IgD-negative memory B cell (primary cell): Measurements from ENCODE around the gene C2orf49. TPM values are rescaled to one million over a fixed set of nuclear protein-coding genes. Genes with fewer than 3 reads are reported as not detected.

Source experiments
- H3K27ac Mint-ChIP-seq, 3 donors: one replicate each; pipeline ENCODE4 v1.8.0; 2020 to 2022; ENCODE audit warnings: mild to moderate bottlenecking in 3 of 3, mixed read lengths in 3 of 3, moderate library complexity in 1 of 3
- H3K27me3 Mint-ChIP-seq: one replicate; pipeline ENCODE4 v1.8.0; 2021; ENCODE audit warnings: mixed read lengths
- H3K36me3 Mint-ChIP-seq: one replicate; pipeline ENCODE4 v1.8.0; 2020; ENCODE audit warnings: mild to moderate bottlenecking, mixed read lengths
- H3K4me1 Mint-ChIP-seq, 3 donors: one replicate each; pipeline ENCODE4 v1.8.0; 2020 to 2022; ENCODE audit warnings: mixed read lengths in 3 of 3, mild to moderate bottlenecking in 1 of 3
- H3K4me3 Mint-ChIP-seq, 4 donors: one replicate each; pipeline ENCODE4 v1.8.0; 2020 to 2022; ENCODE audit warnings: mild to moderate bottlenecking in 4 of 4, mixed read lengths in 4 of 4, moderate library complexity in 3 of 4
- H3K9me3 Mint-ChIP-seq, 3 donors: one replicate each; pipeline ENCODE4 v1.8.0; 2020 to 2021; ENCODE audit warnings: mixed read lengths in 3 of 3, mild to moderate bottlenecking in 1 of 3
- polyA plus RNA-seq: library from polyadenylated mRNA; unstranded; fragments of 300-500 nt; fragmentation: Illumina TruSeq; gene quantifications from one replicate; pipeline ENCODE4 v1.2.3, GENCODE V29; 2021

The C2orf49 gene
- 11.3 TPM for polyA plus RNA-seq

GRCh38 chr2:105337122-105338019, at the start of gene C2orf49:
Gene C2orf49 (plus strand): TSS chr2:105337540. CDS start chr2:105337588, 48 bp downstream.
- no peaks in the 10 kb centered on the region for H3K9me3 Mint-ChIP-seq
- H3K36me3 Mint-ChIP-seq, result no peaks in the 10 kb centered on the region
- peak within 1 kb of the TSS; percentile 96 to 100 (median 98) for H3K4me3 Mint-ChIP-seq
- peak within 1 kb of the TSS; percentile 98 to 100 (median 100) for H3K27ac Mint-ChIP-seq
- peaks cover 20 to 23% (median 22%) of the 10 kb centered on the region in 3 donors for H3K4me1 Mint-ChIP-seq
- H3K27me3 Mint-ChIP-seq, result no peaks in the 10 kb centered on the region

- Mint-ChIP-seq H3K36me3 (peaks cover 4% of the 10 kb centered on the region), H3K27me3 (no peaks in the 10 kb centered on the region), H3K4me1 (peaks cover 0 to 3% (median 0%) of the 10 kb centered on the region in 3 donors), H3K27ac (peak overlapping the region in 2 of 3 donors; percentile 46 to 65), H3K4me3 (no peak overlapping the region), H3K9me3 (no peaks in the 10 kb centered on the region)
Measured at GRCh38 chr2:105287692-105288091, 49.6 kb upstream of the C2orf49 start.

DNA sequence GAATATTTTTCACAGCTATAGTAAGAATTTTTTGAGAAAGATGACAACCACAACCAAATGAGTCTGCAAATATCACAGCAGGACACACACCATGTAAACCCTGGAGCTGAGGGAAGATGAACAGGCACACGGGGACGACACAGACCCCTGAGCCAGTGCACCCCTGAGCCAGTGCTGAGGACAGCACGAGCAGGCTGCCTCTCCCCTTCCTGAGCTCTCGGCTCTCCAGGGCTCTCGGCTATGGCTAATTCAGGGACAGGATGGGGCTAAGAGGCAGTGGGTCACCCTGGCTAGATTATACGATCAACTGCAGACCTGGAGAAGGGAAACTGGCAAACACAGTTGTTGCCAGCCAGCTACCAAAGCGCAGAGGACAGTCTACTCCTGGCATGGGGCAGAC, 49.2 kb upstream of the C2orf49 start:
- no peaks in the 10 kb centered on the region for H3K9me3 Mint-ChIP-seq
- peaks cover 0 to 3% (median 0%) of the 10 kb centered on the region in 3 donors for H3K4me1 Mint-ChIP-seq
- peak overlapping the region in 1 of 3 donors; percentile 46 for H3K27ac Mint-ChIP-seq
- no peaks in the 10 kb centered on the region for H3K27me3 Mint-ChIP-seq
- H3K4me3 Mint-ChIP-seq, result no peak overlapping the region
- H3K36me3 Mint-ChIP-seq, result peaks cover 4% of the 10 kb centered on the region

GRCh38 chr2:105290981-105291660, 46.2 kb upstream of the C2orf49 start:
- H3K27ac Mint-ChIP-seq, result no peak overlapping the region
- H3K9me3 Mint-ChIP-seq, result no peaks in the 10 kb centered on the region
- no peaks in the 10 kb centered on the region for H3K27me3 Mint-ChIP-seq
- no peak overlapping the region for H3K4me3 Mint-ChIP-seq
- H3K4me1 Mint-ChIP-seq, result peaks cover 0 to 5% (median 0%) of the 10 kb centered on the region in 3 donors
- H3K36me3 Mint-ChIP-seq, result peaks cover 4% of the 10 kb centered on the region

- Mint-ChIP-seq H3K9me3 (no peaks in the 10 kb centered on the region), H3K27ac (peak overlapping the region in 1 of 3 donors; percentile 6), H3K4me1 (peaks cover 0 to 5% (median 0%) of the 10 kb centered on the region in 3 donors), H3K36me3 (peaks cover 4% of the 10 kb centered on the region), H3K4me3 (no peak overlapping the region), H3K27me3 (no peaks in the 10 kb centered on the region)
Measured at GRCh38 chr2:105291981-105292380, 45.4 kb upstream of the C2orf49 start.

DNA sequence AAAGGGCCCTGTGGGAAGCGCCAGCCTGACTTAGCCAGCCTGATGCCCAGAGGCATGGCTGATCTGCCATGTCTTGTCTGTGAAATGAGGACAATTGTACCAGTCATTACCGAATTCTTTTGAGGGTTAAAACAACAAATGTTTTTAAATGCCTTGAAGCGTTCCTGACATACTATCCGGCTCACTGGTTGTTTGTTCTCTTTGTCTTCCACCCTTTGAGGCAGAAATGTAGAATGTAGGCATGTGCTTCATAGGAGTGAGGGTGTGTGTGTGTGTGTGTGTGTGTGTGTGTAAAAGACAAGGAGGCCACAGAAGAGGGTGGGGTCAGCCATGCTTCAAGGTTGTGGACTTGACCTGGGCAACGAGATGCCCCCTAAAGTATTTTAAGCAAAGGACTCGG, 43.3 kb upstream of the C2orf49 start:
- Mint-ChIP-seq H3K27ac (no peak overlapping the region), H3K4me3 (no peak overlapping the region), H3K9me3 (no peaks in the 10 kb centered on the region), H3K36me3 (peaks cover 2% of the 10 kb centered on the region), H3K4me1 (peaks cover 0 to 2% (median 0%) of the 10 kb centered on the region in 3 donors), H3K27me3 (no peaks in the 10 kb centered on the region)

DNA sequence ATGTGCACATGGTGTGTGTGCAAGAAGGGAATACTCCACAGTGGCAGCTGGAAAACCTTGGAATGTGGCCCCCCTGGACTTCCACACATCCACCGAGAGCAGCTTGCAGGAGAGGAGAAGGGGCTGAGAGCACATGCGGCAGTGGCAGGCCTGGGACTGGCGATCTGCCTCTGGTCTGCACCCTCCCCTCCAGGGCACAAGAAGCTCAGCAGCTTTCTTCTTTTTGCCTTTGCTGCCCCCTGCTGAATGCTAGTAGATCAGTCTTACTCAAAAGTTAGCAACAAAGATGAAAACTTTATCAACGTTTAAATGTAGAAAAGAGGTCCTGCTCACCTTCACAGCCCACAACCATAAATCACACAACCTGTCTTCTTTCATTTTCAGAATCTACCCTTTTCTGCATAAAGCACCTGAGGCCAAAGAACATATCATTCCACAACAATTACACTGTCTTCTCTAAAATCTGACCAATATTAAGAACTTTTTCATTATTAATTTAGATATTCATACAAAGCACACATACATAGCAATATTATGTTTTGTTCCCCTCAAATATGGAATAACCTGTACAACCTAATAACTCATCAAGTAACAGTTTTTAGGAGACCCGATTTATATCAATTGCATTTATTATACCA, 42.4 kb upstream of the C2orf49 start:
- Mint-ChIP-seq H3K27ac (no peak overlapping the region), H3K4me1 (peaks cover 0 to 2% (median 2%) of the 10 kb centered on the region in 3 donors), H3K27me3 (no peaks in the 10 kb centered on the region), H3K9me3 (no peaks in the 10 kb centered on the region), H3K36me3 (peaks cover 2% of the 10 kb centered on the region), H3K4me3 (no peak overlapping the region)

DNA sequence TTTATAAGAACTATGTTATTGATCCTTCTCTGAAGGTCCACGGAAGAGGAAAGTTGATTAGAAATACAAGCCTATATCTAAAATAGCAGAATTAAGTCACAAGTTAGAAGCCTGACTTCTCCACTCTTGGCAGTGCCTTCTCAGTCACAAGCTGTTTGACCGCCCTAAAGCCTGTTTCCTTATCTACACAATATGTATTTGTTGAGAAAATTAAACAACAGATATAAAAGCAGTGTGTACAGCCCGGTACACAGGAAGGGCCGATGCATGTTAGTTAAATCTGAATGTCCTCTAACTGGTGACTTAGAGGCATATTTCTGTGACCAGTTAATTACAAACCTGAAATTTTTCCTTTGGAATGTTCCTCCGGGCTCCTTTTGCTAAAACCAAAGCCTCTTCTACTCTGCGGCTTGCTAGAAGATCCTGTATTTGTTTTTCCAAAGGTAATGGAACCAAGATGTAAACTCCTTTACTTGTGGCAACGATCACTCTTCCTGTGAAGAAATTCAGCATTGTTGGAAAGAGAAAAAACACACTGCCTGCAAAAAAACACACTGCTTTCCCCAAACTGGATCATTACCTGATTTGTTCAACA, 41.2 kb upstream of the C2orf49 start:
- Mint-ChIP-seq H3K27me3 (no peaks in the 10 kb centered on the region), H3K4me3 (no peak overlapping the region), H3K27ac (no peak overlapping the region), H3K4me1 (peaks cover 0 to 2% (median 2%) of the 10 kb centered on the region in 3 donors), H3K36me3 (peaks cover 2% of the 10 kb centered on the region), H3K9me3 (no peaks in the 10 kb centered on the region)

DNA sequence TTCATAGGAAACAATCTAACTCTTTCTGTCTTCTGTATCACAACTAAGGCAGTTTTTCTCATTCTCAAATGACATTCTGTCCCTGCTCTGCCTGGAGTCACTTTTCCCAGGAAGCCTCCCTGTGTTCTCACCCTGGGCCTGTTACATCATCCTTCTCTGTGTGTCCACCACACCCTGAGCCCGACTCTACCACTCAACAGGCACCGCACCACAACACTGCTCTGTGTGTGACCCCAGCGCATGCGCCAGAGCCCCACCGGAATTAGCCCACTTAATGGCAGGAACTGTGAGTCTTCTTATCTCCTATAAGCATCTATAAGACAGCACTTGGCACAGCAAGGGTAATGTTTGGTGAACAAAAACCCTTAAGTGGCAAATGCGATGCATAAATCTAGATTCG, 40.1 kb upstream of the C2orf49 start:
- no peaks in the 10 kb centered on the region for H3K27me3 Mint-ChIP-seq
- peaks cover 2 to 4% (median 3%) of the 10 kb centered on the region in 3 donors for H3K4me1 Mint-ChIP-seq
- peak overlapping the region in 1 of 3 donors; percentile 11 for H3K27ac Mint-ChIP-seq
- no peaks in the 10 kb centered on the region for H3K9me3 Mint-ChIP-seq
- H3K4me3 Mint-ChIP-seq, result no peak overlapping the region
- peaks cover 1% of the 10 kb centered on the region for H3K36me3 Mint-ChIP-seq

GRCh38 chr2:105298017-105298416, 39.3 kb upstream of the C2orf49 start:
- no peaks in the 10 kb centered on the region for H3K36me3 Mint-ChIP-seq
- H3K27ac Mint-ChIP-seq, result no peak overlapping the region
- peaks cover 5 to 7% (median 5%) of the 10 kb centered on the region in 3 donors for H3K4me1 Mint-ChIP-seq
- H3K4me3 Mint-ChIP-seq, result no peak overlapping the region
- H3K9me3 Mint-ChIP-seq, result no peaks in the 10 kb centered on the region
- no peaks in the 10 kb centered on the region for H3K27me3 Mint-ChIP-seq

DNA sequence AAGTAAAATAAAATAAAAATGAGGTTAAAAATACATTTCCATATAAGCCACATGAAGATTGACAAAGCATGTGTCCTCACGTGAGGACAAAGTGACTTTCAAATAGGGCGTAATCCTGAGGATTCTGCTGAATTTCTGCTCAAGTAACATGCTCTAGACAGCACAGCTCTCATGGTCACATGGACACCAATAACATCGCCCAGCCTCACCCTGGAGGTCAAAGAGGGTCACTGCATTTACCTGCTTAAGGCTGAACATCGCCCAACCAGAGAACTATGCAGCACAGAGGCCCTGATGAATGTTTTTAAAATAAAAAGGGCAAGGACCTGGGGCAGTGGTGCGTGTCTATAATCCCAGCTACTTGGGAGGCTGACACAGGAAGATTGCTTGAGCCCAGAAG, 38.0 kb upstream of the C2orf49 start:
- Mint-ChIP-seq H3K9me3 (no peaks in the 10 kb centered on the region), H3K27ac (peak overlapping the region in 1 of 3 donors; percentile 19), H3K36me3 (peaks cover 1% of the 10 kb centered on the region), H3K4me1 (peaks cover 5 to 11% (median 8%) of the 10 kb centered on the region in 3 donors), H3K27me3 (no peaks in the 10 kb centered on the region), H3K4me3 (no peak overlapping the region)

- H3K27ac Mint-ChIP-seq, result no peak overlapping the region
- H3K9me3 Mint-ChIP-seq, result no peaks in the 10 kb centered on the region
- peaks cover 5% of the 10 kb centered on the region for H3K36me3 Mint-ChIP-seq
- H3K4me3 Mint-ChIP-seq, result no peak overlapping the region
- no peaks in the 10 kb centered on the region for H3K27me3 Mint-ChIP-seq
- peaks cover 5 to 12% (median 9%) of the 10 kb centered on the region in 3 donors for H3K4me1 Mint-ChIP-seq
Measured at GRCh38 chr2:105301646-105302045, 35.7 kb upstream of the C2orf49 start.

GRCh38 chr2:105307146-105307545, 30.2 kb upstream of the C2orf49 start:
- Mint-ChIP-seq H3K4me1 (peaks cover 2 to 15% (median 13%) of the 10 kb centered on the region in 3 donors), H3K9me3 (no peaks in the 10 kb centered on the region), H3K27me3 (no peaks in the 10 kb centered on the region), H3K27ac (no peak overlapping the region), H3K4me3 (no peak overlapping the region), H3K36me3 (peaks cover 9% of the 10 kb centered on the region)

- Mint-ChIP-seq H3K27me3 (no peaks in the 10 kb centered on the region), H3K9me3 (no peaks in the 10 kb centered on the region), H3K36me3 (peaks cover 9% of the 10 kb centered on the region), H3K4me1 (peaks cover 0 to 15% (median 12%) of the 10 kb centered on the region in 3 donors), H3K27ac (no peak overlapping the region), H3K4me3 (no peak overlapping the region)
Measured at GRCh38 chr2:105307550-105307949, 29.8 kb upstream of the C2orf49 start.
